Stimulated activated CD4-positive, alpha-beta T cell treated with anti-CD3 and anti-CD28 coated beads, Interleukin-4, amount 100 ng/mL, for 24 hours (primary cell): ENCODE results near the gene RNF144A.
"Not testable (repeated sequence)": the region's sequence is repeated elsewhere in the genome, so short reads cannot be mapped to it uniquely, and the experiment has no call there.

Experiments
- DNase-seq: peaks from one replicate; pipeline ENCODE4 v3.0.0-alpha.2; 2020

The RNF144A gene

DNA sequence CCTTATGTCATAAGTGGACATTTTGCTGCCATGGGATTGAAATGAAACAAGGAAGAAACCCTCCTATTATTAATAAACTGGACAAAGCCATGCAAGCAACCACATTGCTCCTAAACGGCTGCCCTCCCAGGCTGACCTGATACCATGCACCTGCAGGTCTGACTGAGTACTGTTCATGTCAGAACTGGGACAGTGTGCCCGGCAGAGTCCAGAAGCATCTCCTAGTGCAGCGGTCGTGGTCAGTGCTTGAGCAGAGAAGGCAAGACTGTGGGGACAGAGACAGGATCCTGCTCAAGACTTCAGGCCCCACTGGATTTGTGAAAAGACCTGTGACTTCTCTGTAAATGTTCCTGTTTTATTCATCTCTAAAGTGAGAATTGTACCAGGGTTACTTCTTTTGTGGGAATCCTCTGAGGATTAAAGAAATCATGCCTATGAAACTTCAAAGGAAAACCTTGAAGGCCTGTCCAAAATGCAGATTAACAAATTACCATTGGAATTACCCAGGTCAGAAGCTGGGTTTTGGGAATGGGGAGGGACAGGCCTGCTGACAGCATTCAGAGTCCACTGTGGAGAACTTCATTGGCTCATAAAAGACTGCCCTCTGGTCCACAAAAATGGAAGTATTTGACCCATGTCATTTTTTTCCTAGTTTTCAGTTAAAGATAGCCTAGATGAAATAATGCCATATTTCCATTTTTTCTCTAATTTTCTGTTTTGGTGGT is 13.9 kb downstream of the RNF144A start:
- DNase-seq: no peak

DNA sequence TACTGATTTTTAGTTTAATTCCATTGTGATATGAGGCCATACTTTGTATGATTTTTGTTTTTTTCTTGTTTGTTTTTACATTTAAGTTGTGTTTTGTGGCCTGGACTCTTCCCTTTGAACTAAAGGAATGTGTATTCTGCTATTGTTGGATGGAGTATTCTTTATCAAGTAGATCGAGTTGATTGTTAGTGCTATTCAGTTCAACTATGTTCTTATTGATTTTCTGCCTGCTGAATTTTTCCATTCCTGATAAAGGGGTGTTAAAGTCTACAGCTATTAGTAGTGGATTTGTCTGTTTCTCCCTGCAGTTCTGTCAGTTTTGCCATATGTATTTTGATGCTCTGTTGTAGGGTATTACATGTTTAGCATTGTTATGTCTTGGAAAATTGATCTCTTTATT is 14.5 kb downstream of the RNF144A start:
- no peak for DNase-seq

GRCh38 chr2:6932206-6932605 is 15.0 kb downstream of the RNF144A start:
- DNase-seq: no peak

- DNase-seq: no peak
Measured at GRCh38 chr2:6932828-6933227, 15.6 kb downstream of the RNF144A start.

DNA sequence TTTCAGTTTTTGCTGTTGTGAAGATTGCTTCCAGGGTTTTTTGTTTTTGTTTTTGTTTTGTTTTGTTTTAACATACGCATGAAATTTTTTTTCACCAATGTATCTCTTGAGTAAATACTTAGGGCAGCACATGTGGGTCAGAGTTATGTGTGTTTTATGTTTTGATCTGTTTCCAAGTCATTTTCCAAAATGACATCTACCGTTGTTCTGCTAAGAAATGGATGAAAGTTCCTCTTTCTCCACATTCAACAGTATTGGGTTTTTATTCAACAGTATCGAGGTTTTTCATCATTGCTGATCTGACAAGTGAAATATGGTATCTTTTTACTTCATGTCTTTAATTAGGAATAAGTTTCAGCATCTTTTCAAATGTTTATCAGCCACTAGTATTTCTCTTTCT is 16.7 kb downstream of the RNF144A start:
- no peak for DNase-seq

DNA sequence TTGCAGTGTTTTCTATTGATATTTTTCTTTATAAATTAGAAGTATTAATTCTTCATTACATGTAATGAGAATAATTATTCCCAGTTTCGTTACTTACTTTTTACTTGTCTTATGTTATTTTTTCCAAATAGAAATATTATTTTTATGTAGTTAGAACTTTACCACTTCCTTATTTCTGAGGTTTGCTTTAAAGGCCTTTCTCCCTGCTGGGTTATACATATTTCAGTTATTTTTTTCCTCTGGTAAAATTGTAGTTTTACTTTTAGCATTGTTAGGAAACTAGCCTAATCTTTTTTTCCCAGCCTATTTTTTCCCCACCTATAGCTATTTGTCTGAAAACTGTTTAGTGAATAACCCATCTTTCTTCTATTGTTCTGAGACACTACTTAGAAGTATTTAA is 17.1 kb downstream of the RNF144A start:
- DNase-seq: no peak

DNA sequence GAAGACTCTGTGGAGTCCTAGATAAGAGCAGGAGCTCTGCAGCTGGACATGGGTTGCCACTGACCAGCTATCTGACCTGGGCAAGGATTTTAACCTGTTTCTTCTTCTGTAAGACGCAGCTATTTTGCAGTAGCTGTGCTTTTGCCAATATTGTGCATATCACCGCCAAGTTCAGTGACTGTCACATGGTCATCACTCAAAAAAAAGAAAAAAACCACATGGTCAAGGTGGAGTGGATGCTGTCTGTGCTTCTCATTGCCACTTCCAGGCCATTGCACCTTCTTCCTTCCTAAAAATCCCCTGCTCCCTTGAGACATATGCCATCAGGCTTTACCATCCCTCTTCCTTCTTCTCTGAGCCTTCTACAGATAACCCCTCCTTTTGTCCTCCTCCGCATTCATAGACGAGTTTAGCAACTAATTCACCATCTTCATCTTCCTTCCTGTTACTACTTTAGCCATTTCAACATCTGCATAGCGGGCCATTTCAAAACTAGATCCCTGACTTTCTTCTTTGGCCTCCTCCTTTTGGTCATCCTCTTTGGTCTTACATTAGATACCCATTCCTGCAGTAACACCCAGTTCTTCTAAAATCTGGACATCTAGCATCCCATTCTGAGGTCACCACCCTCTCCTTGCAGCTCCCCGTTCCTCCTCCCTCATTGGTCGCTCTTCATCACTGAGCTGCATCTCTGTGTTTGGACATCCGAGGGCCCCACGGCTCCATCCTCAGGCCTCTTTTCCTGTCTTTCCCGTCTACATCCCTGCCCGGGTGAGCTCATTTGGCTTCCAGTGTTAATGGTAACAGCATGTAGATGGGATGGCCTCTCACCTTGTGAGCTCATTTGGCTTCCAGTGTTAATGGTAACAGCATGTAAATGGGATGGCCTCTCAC is 17.8 kb downstream of the RNF144A start:
- no peak for DNase-seq

DNA sequence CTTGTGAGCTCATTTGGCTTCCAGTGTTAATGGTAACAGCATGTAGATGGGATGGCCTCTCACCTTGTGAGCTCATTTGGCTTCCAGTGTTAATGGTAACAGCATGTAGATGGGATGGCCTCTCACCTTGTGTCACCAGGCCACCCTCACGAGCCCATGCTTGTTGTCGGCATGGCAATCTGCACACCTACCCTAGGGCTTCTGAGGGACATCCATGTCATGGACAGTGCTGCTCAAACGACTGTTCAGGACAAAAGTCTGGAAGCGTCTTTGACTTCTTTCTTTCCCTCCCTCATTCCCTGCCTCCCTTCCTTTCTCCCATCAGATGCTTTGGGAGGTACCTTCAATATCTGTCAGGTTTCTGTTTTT is 18.4 kb downstream of the RNF144A start:
- DNase-seq: not testable (repeated sequence)

GRCh38 chr2:6937157-6937556 is 19.9 kb downstream of the RNF144A start:
- no peak for DNase-seq

DNA sequence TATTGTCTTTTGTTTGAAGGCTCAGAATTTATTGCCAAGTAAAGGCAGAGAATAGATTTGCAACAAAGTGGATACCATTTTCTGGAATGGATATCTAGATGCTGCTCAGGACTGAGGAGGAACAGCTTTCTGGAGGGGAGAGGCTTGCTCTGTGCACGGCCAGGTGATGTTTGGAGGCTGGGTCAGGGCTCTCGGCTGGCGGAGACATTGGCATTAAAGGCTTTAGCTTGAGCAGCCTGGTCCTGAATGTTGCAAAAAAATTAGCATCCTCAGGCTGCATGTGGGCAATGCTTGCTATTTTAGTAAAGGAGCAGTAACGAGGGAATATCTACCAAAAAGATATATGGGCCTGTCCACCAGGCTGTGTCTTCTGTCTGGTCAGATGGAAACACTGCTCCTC is 20.4 kb downstream of the RNF144A start:
- no peak for DNase-seq

- no peak for DNase-seq
Measured at GRCh38 chr2:6939071-6939470, 21.9 kb downstream of the RNF144A start.

GRCh38 chr2:6940820-6941219 is 23.6 kb downstream of the RNF144A start:
- no peak for DNase-seq

DNA sequence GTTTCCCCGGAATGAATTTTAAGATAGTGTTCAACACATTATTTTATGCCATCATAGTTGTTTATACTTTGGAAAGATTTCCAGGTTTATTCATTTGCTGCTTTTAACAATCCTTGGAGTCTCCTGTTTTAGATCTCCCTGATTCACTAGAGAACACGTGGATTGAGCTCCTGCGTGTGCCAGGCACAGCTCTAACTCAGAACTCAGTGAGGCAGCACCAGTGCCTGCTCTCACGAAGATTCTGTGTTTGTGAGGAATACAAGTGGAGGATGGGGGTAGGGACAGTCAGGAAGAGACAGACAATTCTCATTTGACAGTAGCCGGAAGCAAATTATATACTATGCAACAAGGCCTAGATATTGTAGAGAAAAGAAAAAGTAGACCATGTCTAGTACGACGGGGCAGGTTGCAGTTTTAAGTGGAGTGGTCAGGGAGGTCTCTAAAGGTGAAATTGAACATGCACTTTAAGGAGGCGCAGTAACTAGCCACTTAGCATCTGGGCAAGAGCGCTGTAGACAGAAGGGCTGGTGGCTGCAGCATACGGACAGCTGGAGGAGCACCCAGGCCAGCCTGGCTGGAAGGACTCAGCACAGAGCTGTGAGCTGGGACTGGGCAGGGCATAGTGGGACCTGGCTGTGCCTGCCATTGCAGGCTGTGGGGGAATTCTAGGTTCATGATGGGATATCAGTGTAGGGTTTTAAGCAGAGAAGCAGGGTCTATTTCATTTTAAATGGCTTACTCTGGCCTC is 24.3 kb downstream of the RNF144A start:
- DNase-seq: no peak

DNA sequence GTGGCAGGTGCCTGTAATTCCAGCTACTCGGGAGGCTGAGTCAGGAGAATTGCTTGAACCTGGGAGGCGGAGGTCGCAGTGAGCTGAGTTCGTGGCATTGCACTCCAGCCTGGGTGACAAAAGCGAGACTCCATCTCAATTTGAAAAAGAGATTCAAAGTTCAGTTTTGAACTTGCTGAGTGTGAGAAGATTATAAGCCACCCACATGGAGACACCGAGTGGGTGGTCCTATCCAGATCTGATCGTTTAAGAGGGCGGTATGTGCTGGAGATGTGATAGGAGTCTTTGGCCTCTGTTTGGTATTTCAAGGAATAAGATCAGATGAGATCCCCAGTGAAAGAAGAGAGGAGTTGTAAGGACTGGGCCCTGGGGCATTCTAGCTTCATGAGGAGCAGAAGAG is 25.6 kb downstream of the RNF144A start:
- DNase-seq: no peak

- no peak for DNase-seq
Measured at GRCh38 chr2:6943523-6943922, 26.3 kb downstream of the RNF144A start.

- DNase-seq: no peak
Measured at GRCh38 chr2:6943971-6944370, 26.8 kb downstream of the RNF144A start.

DNA sequence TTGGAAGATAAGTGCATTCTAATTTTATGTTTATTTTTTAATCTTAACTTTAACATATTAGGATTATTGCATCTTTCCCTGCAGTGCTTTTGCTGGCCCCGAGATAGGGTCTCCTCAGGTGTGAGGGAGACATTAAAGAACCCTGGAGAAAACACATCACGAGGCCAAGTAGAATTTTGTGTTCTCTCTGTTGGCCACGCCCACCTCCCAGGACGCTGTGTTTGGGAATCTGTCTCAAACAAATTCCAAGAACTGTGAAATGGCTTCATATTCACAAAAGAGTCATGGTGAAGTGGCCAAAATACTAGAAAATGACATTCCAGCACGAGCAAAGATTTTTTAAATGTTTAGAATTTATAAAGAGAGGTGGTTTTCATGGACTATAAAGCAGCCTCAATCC is 27.3 kb downstream of the RNF144A start:
- no peak for DNase-seq

GRCh38 chr2:6945087-6945813 is 28.0 kb downstream of the RNF144A start:
- DNase-seq: no peak

DNA sequence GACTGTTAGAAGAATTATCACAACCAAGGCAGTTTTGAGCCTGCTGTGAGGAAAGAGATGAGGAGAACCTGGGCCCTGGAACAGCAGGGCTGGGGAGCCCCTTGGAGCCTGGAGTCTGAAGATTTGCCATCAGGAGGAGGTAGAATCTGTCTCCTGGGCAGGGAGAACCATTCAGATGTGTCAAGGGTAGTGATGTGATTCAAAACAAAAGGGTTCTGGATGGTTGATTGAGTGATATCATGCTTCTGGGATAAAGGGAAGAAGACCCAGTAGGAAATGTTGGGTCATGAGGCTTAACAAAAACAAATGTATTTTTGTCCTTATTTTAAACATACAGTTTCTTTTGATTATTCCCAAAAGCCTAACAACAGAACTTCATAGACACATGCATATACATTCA is 28.6 kb downstream of the RNF144A start:
- DNase-seq: no peak

DNA sequence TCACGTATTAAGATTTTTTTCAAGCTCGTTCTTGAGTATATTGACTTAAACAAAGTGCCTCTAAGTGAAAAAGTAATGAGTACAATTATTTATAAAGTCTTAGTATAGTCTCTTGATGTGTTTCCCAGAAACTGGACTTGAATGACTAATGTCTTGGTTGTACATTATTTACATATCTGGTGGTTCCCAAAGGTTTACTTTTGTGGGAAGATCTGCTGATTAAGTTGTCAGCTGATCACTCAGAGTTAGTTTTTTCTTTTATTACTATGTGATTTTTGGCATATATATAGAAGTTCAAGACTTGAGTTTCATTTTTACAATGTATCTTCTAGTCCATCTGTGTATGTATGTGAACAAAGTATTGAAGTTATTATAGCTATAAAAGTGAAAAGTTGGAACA is 29.5 kb downstream of the RNF144A start:
- no peak for DNase-seq

DNA sequence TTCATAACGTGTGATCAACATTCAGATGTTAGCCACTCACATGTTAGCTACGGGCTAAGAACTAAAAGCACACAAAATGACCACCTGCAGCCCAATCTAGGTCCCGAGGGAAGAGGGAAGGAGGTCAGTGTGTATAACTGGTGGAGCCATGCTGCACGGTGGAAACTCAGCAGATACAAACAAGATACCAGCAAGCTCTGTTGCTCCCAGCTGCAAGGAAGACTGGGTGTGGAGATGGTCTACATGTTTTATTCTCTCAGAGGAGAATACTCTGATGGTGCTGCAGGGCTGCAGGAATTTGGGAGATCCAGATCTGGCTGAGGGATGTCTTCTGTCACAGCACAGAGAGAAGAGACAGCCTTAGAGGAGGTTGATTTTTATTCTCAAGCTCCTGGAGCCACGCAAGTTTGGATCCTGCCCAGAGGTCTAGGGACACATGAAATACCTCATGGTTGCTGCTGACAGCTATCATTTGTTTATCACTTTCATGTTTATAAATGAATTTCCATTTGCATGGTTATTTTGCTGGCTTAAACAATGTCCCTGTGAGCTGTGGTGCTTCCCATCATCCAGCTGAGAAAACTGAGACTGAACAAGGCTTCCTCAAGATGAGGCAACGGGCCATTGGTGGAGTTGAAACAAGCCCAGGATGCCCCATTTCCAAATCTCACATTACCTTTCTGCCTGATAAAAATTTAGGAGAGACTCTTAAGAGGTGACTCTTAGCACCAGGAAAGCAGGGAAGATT is 30.9 kb downstream of the RNF144A start:
- no peak for DNase-seq

- DNase-seq: no peak
Measured at GRCh38 chr2:6948677-6949351, 31.6 kb downstream of the RNF144A start.
